HepG2 (cell line): Measurements from ENCODE around the gene EEF2. TPM values are rescaled to one million over a fixed set of nuclear protein-coding genes. Genes with fewer than 3 reads are reported as not detected.

Experiments
- ATAC-seq: fragments of 200-7000 bp; cut with Tn5 transposase; 3 replicates; pipeline ENCODE4 v1.9.1; 2020; ENCODE audit warnings: mild to moderate bottlenecking, moderate library complexity
- BruUV-seq: library from RNA; stranded (reverse); fragments of 400-500 nt; replicated peaks from 2 replicates; lab custom pipeline; 2021; lab: Mats Ljungman, UMichigan
- CTCF ChIA-PET: fragments of 300-600 bp; formaldehyde crosslinking; extraction: SDS; loops from one replicate; lab custom pipeline; 2021; ENCODE audit warnings: low total read pairs, inconsistent platforms, low intra/inter-chr PET ratio; lab: Yijun Ruan, JAX
- POLR2A ChIA-PET: fragments of 350-600 bp; sonication (Branson Sonifier 250); formaldehyde crosslinking; loops from one replicate; lab custom pipeline; 2020; ENCODE audit warnings: antibody characterized with exemption, inconsistent platforms; lab: Yijun Ruan, JAX
- DNase-seq: peaks from one replicate; pipeline ENCODE4 v3.0.0-alpha.2; 2015; ENCODE audit warnings: low spot score
- FAIRE-seq: peaks from 3 replicates; lab custom pipeline; 2011; peaks lifted over from hg19 to GRCh38; lab: Jason Lieb, UNC
- H2AFZ ChIP-seq: one replicate; pipeline ENCODE4 v1.6.1; 2011; ENCODE audit warnings: low read length, inconsistent platforms
- H3K27ac ChIP-seq: fragments of 300-600 bp; 3 replicates; pipeline ENCODE4 v1.8.0; 2011; ENCODE audit warnings: mixed run types, mild to moderate bottlenecking, mixed read lengths, low read length, inconsistent platforms; ENCODE audit not compliant: insufficient read depth; ENCODE audit errors: extremely low read length
- H3K27me3 ChIP-seq, 2 experiments: fragments of 200-600 bp in 1 of 2; 2 replicates in 1 of 2; 3 replicates in 1 of 2; pipeline versions ENCODE4 v1.6.0 to v1.8.0; 2011; ENCODE audit warnings: low read length in 2 of 2, mild to moderate bottlenecking in 2 of 2, moderate library complexity in 2 of 2, inconsistent platforms in 1 of 2; ENCODE audit not compliant: insufficient read depth in 2 of 2, control insufficient read depth in 1 of 2
- H3K36me3 ChIP-seq, 2 experiments: fragments of 200-600 bp in 1 of 2; replicated peaks in 1 of 2; 2 replicates in 1 of 2; 3 replicates in 1 of 2; pipeline versions ENCODE4 v1.5.1 to v1.8.0; 2011; ENCODE audit warnings: low read length in 2 of 2, inconsistent platforms in 1 of 2; ENCODE audit not compliant: insufficient read depth in 2 of 2, control insufficient read depth in 1 of 2
- H3K4me1 ChIP-seq: 2 replicates; pipeline ENCODE4 v1.5.1; 2012; ENCODE audit warnings: low read length, inconsistent platforms; ENCODE audit not compliant: insufficient read depth
- H3K4me2 ChIP-seq: 2 replicates; pipeline ENCODE4 v1.6.0; 2011; ENCODE audit warnings: low read depth, low read length, inconsistent platforms
- H3K4me3 ChIP-seq, 3 experiments: fragments of 200-600 bp in 1 of 3; sonication (generic), shearing (Covaris generic) in 1 of 3; replicated peaks in 1 of 3; 2 replicates each; pipeline ENCODE4 v1.5.1; 2011 to 2016; ENCODE audit warnings: low read length in 3 of 3, inconsistent platforms in 2 of 3, low read depth in 2 of 3, mild to moderate bottlenecking in 2 of 3, control low read depth in 1 of 3, mixed read lengths in 1 of 3; ENCODE audit not compliant: insufficient read depth in 1 of 3
- H3K79me2 ChIP-seq: one replicate; pipeline ENCODE4 v1.6.1; 2011; ENCODE audit warnings: low read length, inconsistent platforms; ENCODE audit not compliant: insufficient read depth
- H3K9ac ChIP-seq: 2 replicates; pipeline ENCODE4 v1.6.0; 2011; ENCODE audit warnings: mild to moderate bottlenecking, low read depth, low read length, inconsistent platforms; ENCODE audit not compliant: insufficient read depth
- H3K9me3 ChIP-seq: 2 replicates; pipeline ENCODE4 v1.5.1; 2012; ENCODE audit warnings: mild to moderate bottlenecking, low read length
- H4K20me1 ChIP-seq: 2 replicates; pipeline ENCODE4 v1.6.0; 2011; ENCODE audit warnings: inconsistent platforms, mild to moderate bottlenecking, low read length, moderate library complexity; ENCODE audit not compliant: insufficient read depth
- ATF1 ChIP-seq: IDR thresholded peaks from 2 replicates; pipeline ENCODE4 v1.6.1; 2016; ENCODE audit warnings: mild to moderate bottlenecking, control low read depth
- CEBPB ChIP-seq: IDR thresholded peaks from 2 replicates; pipeline ENCODE4 v1.6.1; 2011; ENCODE audit warnings: low read depth, low read length, improper control_type of control experiment, borderline replicate concordance
- ISL2 ChIP-seq: sonication (generic); formaldehyde crosslinking; IDR thresholded peaks from 2 replicates; pipeline ENCODE4 v1.5.0; 2020; ENCODE audit warnings: missing genetic modification reagents
- MTA3 ChIP-seq: sonication (generic); formaldehyde crosslinking; IDR thresholded peaks from 2 replicates; pipeline ENCODE4 v1.4.0; 2020; ENCODE audit warnings: missing genetic modification reagents
- NCOA5 ChIP-seq: sonication (generic); formaldehyde crosslinking; IDR thresholded peaks from 2 replicates; pipeline ENCODE4 v1.4.0; 2020; ENCODE audit warnings: missing genetic modification reagents
- NR2F2 ChIP-seq: IDR thresholded peaks from 2 replicates; pipeline ENCODE4 v1.6.1; 2012; ENCODE audit warnings: low read depth, inconsistent platforms, borderline replicate concordance
- PAWR ChIP-seq: sonication (generic); formaldehyde crosslinking; IDR thresholded peaks from 2 replicates; pipeline ENCODE4 v1.4.0; 2020; ENCODE audit warnings: missing genetic modification reagents, mild to moderate bottlenecking, borderline replicate concordance
- ZMYM4 ChIP-seq: sonication (generic); formaldehyde crosslinking; IDR thresholded peaks from 2 replicates; pipeline ENCODE4 v1.8.1; 2023; ENCODE audit warnings: mild to moderate bottlenecking, missing genetic modification reagents
- ZNF24 ChIP-seq: fragments of 450-650 bp; IDR thresholded peaks from 2 replicates; pipeline ENCODE4 v1.6.1; 2017; ENCODE audit warnings: antibody characterized with exemption, mild to moderate bottlenecking
- ZNF430 ChIP-seq: sonication (generic); formaldehyde crosslinking; IDR thresholded peaks from 2 replicates; pipeline ENCODE4 v1.9.0; 2021; ENCODE audit warnings: mild to moderate bottlenecking, missing genetic modification reagents
- WGBS: methylation state at CpG from one replicate; pipeline ENCODE4 v1.1.6; 2017; ENCODE audit warnings: low lambda C conversion rate; 5-methylcytosine and 5-hydroxymethylcytosine counted together
- in situ Hi-C: cut with HindIII; loops from 2 replicates; pipeline ENCODE4 v1.10.0; 2017; ENCODE audit warnings: low pct_unique_long_range_greater_than_20kb; ENCODE audit not compliant: extremely low pct_ligation_motif_present
- intact Hi-C: fragments of 100-400 bp; cut with micrococcal nuclease; formaldehyde crosslinking; loops from one replicate; pipeline ENCODE4 v1.10.0; 2022; ENCODE audit not compliant: unreplicated experiment
- polyA plus RNA-seq, 8 experiments: library from polyadenylated mRNA; depleted of rRNA in 3 of 8; stranded (reverse) in 7 of 8; unstranded in 1 of 8; fragments of >200 nt; fragmentation: Illumina TruSeq in 4 of 8; extraction: Trizol in 4 of 8; gene quantifications; 2 replicates each; pipeline versions ENCODE4 v1.2.1 to v1.2.3, GENCODE V29; 2011 to 2016; ENCODE audit warnings: low read depth in 4 of 8, missing spikeins in 1 of 8, mixed read lengths in 1 of 8; ENCODE audit not compliant: insufficient read depth in 1 of 8
- total RNA-seq, 5 experiments: library from RNA; depleted of rRNA; stranded (reverse); fragments of >200 nt; fragmentation: Illumina TruSeq; extraction: Trizol; gene quantifications; 2 replicates each; pipeline ENCODE4 v1.2.3, GENCODE V29; 2016; ENCODE audit warnings: low read depth in 1 of 5
- TF ChIP-seq, protein P1 (sequence below): sonication (generic); formaldehyde crosslinking; IDR thresholded peaks from 2 replicates; pipeline ENCODE4 v1.8.1; 2023; ENCODE audit warnings: missing genetic modification reagents, inconsistent platforms, borderline replicate concordance
- TF ChIP-seq, protein P2 (sequence below): sonication (generic); formaldehyde crosslinking; IDR thresholded peaks from 2 replicates; pipeline ENCODE4 v1.4.0; 2020; ENCODE audit warnings: missing genetic modification reagents
- TF ChIP-seq, protein P3 (sequence below): sonication (generic); formaldehyde crosslinking; IDR thresholded peaks from 2 replicates; pipeline ENCODE4 v1.4.0; 2020; ENCODE audit warnings: missing genetic modification reagents
- TF ChIP-seq, protein P4 (sequence below): sonication (generic); formaldehyde crosslinking; IDR thresholded peaks from 2 replicates; pipeline ENCODE4 v1.4.0; 2020; ENCODE audit warnings: missing genetic modification reagents
- TF ChIP-seq, protein P5 (sequence below): IDR thresholded peaks from 2 replicates; pipeline ENCODE4 v1.6.1; 2016

EEF2 gene
- total and polyA plus RNA-seq, 2 of the 13 experiments (the other 11 are each of a cell fraction or from before 2014, with no cell fraction given): 1,441 to 1,777 TPM

DNA sequence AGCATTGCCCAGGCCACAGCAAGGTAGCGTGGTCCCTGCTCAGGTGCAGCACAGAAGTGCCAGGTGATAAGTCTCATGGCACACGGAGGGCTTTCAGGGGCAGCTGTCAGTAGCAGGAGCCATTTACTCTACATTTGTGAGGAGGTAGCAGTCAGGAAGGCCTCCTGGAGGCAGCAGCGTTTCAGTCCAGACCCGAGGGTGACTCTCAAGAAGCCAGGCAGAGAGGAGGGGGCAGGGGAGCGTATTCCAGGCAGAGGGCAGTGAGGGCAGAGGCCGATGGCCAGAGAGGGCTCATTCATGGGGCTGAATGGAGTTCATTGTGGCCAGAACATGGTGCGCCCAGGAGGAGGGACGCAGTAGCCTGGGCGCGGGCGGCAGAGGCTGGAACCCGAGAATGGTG, 31.2 kb upstream of the EEF2 start:
- intact Hi-C loops: no loop called here
- FAIRE-seq: no peak
- Histone ChIP-seq H3K27ac (no peak overlapping the region), H3K4me2 (no peak overlapping the region)
- no TSS peak for BruUV-seq
- POLR2A ChIA-PET: no interaction called here
- TF ChIP-seq ISL2 (CRISPR knock-in tag) (no peak), ZNF24 (no peak), NCOA5 (CRISPR knock-in tag) (no peak), ZNF430 (no peak), ATF1 (CRISPR knock-in tag) (no peak), CEBPB (no peak), PAWR (CRISPR knock-in tag) (no peak), ZMYM4 (CRISPR knock-in tag) (no peak), NR2F2 (no peak), MTA3 (CRISPR knock-in tag) (no peak)
- TF ChIP-seq, protein P1, sequence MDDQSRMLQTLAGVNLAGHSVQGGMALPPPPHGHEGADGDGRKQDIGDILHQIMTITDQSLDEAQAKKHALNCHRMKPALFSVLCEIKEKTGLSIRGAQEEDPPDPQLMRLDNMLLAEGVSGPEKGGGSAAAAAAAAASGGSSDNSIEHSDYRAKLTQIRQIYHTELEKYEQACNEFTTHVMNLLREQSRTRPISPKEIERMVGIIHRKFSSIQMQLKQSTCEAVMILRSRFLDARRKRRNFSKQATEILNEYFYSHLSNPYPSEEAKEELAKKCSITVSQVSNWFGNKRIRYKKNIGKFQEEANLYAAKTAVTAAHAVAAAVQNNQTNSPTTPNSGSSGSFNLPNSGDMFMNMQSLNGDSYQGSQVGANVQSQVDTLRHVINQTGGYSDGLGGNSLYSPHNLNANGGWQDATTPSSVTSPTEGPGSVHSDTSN: no peak
- TF ChIP-seq, protein P2, sequence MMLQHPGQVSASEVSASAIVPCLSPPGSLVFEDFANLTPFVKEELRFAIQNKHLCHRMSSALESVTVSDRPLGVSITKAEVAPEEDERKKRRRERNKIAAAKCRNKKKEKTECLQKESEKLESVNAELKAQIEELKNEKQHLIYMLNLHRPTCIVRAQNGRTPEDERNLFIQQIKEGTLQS (CRISPR knock-in tag): no peak
- TF ChIP-seq, protein P3, sequence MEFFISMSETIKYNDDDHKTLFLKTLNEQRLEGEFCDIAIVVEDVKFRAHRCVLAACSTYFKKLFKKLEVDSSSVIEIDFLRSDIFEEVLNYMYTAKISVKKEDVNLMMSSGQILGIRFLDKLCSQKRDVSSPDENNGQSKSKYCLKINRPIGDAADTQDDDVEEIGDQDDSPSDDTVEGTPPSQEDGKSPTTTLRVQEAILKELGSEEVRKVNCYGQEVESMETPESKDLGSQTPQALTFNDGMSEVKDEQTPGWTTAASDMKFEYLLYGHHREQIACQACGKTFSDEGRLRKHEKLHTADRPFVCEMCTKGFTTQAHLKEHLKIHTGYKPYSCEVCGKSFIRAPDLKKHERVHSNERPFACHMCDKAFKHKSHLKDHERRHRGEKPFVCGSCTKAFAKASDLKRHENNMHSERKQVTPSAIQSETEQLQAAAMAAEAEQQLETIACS (CRISPR knock-in tag): no peak
- TF ChIP-seq, protein P4, sequence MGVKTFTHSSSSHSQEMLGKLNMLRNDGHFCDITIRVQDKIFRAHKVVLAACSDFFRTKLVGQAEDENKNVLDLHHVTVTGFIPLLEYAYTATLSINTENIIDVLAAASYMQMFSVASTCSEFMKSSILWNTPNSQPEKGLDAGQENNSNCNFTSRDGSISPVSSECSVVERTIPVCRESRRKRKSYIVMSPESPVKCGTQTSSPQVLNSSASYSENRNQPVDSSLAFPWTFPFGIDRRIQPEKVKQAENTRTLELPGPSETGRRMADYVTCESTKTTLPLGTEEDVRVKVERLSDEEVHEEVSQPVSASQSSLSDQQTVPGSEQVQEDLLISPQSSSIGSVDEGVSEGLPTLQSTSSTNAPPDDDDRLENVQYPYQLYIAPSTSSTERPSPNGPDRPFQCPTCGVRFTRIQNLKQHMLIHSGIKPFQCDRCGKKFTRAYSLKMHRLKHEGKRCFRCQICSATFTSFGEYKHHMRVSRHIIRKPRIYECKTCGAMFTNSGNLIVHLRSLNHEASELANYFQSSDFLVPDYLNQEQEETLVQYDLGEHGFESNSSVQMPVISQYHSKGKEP (CRISPR knock-in tag): no peak
- TF ChIP-seq, protein P5, sequence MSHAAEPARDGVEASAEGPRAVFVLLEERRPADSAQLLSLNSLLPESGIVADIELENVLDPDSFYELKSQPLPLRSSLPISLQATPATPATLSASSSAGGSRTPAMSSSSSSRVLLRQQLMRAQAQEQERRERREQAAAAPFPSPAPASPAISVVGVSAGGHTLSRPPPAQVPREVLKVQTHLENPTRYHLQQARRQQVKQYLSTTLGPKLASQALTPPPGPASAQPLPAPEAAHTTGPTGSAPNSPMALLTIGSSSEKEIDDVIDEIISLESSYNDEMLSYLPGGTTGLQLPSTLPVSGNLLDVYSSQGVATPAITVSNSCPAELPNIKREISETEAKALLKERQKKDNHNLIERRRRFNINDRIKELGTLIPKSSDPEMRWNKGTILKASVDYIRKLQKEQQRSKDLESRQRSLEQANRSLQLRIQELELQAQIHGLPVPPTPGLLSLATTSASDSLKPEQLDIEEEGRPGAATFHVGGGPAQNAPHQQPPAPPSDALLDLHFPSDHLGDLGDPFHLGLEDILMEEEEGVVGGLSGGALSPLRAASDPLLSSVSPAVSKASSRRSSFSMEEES: no peak
- TF ChIP-seq, all 625 proteins: peak for 0
- WGBS: 95% methylated on average over 9 of the region's 12 CpGs
- H2AFZ ChIP-seq: no peak overlapping the region
- H3K27me3 ChIP-seq: no peaks in the 10 kb centered on the region
- peaks cover 10% of the 10 kb centered on the region for H3K79me2 ChIP-seq
- no peak for DNase-seq
- in situ Hi-C loops: no loop called here
- CTCF ChIA-PET: no interaction called here
- H3K4me1 ChIP-seq: no peaks in the 10 kb centered on the region
- no peak for ATAC-seq
- no peak overlapping the region for H3K9ac ChIP-seq
- H4K20me1 ChIP-seq: no peaks in the 10 kb centered on the region
- H3K4me3 ChIP-seq: no peak overlapping the region
- H3K36me3 ChIP-seq: peaks cover 19 to 30% of the 10 kb centered on the region in 2 experiments; a peak in 4 of 5 replicates
- no peaks in the 10 kb centered on the region for H3K9me3 ChIP-seq
